Kidney (tissue), 14 donors: ENCODE data around the gene PTPN7. TPM values are rescaled to one million over a fixed set of nuclear protein-coding genes. Genes with fewer than 3 reads are reported as not detected.

Source experiments
- DNase-seq, 5 donors: peaks; one replicate each; pipeline ENCODE4 v3.0.0-alpha.2; 2013 to 2020
- FAIRE-seq: peaks from 2 replicates; lab custom pipeline; 2012; peaks lifted over from hg19 to GRCh38; lab: Jason Lieb, UNC
- H3K27ac ChIP-seq, 2 donors: one replicate each; pipeline ENCODE4 v1.7.0; 2013; ENCODE audit warnings: low read depth in 2 of 2, low read length in 2 of 2, inconsistent platforms in 1 of 2
- H3K27me3 ChIP-seq: one replicate; pipeline ENCODE4 v1.7.1; 2013; ENCODE audit warnings: low read length, inconsistent platforms; ENCODE audit not compliant: control insufficient read depth, insufficient read depth
- H3K36me3 ChIP-seq, 3 donors: one replicate each; pipeline versions ENCODE4 v1.7.0 to v1.7.1; 2013; ENCODE audit warnings: low read length in 3 of 3, control low read depth in 1 of 3, inconsistent platforms in 1 of 3; ENCODE audit not compliant: insufficient read depth in 3 of 3, control insufficient read depth in 2 of 3
- H3K4me1 ChIP-seq, 3 donors: one replicate each; pipeline versions ENCODE4 v1.7.0 to v1.7.1; 2013; ENCODE audit warnings: low read length in 3 of 3, inconsistent platforms in 1 of 3, low read depth in 1 of 3; ENCODE audit not compliant: control insufficient read depth in 2 of 3, insufficient read depth in 2 of 3
- H3K4me3 ChIP-seq, 3 donors: one replicate each; pipeline versions ENCODE4 v1.7.0 to v1.8.1; 2013; ENCODE audit warnings: low read length in 3 of 3, control low read depth in 1 of 3, inconsistent platforms in 1 of 3
- H3K9ac ChIP-seq, 3 donors: one replicate each; pipeline versions ENCODE4 v1.7.0 to v1.7.1; 2013; ENCODE audit warnings: low read length in 3 of 3, control low read depth in 1 of 3, inconsistent platforms in 1 of 3
- H3K9me3 ChIP-seq, 3 donors: one replicate each; pipeline versions ENCODE4 v1.7.0 to v1.7.1; 2013; ENCODE audit warnings: low read length in 3 of 3, control low read depth in 1 of 3, inconsistent platforms in 1 of 3; ENCODE audit not compliant: control insufficient read depth in 2 of 3, insufficient read depth in 1 of 3
- CTCF ChIP-seq: IDR thresholded peaks from 3 replicates; pipeline ENCODE4 v1.5.1; 2012; ENCODE audit warnings: mild to moderate bottlenecking, moderate library complexity, borderline replicate concordance; ENCODE audit not compliant: insufficient read depth; ENCODE audit errors: extremely low read depth
- intact Hi-C: fragments of 100-400 bp; cut with DNase I; formaldehyde crosslinking; loops from one replicate; pipeline ENCODE4 v1.11.1; 2022
- polyA plus RNA-seq: library from polyadenylated mRNA; stranded (reverse); fragments of 350-450 nt; fragmentation: Illumina TruSeq; extraction: RNeasy Lipid Tissue Mini Kit (QIAGEN cat#74804); gene quantifications from one replicate; pipeline ENCODE4 v1.2.3, GENCODE V29; 2014; ENCODE audit warnings: low read depth, low replicate concordance; ENCODE audit not compliant: insufficient read depth
- total RNA-seq: library from RNA; stranded (reverse); fragmentation: NEBNext Ultra II Directional; extraction: Animal tissue kit (Norgen Biotek cat#: 25700); gene quantifications from one replicate; pipeline ENCODE4 v1.2.1, GENCODE V29; 2021
- donor health status: control.
- donor health status: control.
- donor health status: control.
- donor health status: control.
- donor health status: control.
- donor health status: DM: yes; HTN: yes; CAD: no.
- donor health status: Normal renal cell carcinoma (clear cell type).

Gene PTPN7
- total and polyA plus RNA-seq, 2 donors from 2014 or later, result 3.5 to 5.5 TPM

- TF ChIP-seq CTCF, result no peak
- Histone ChIP-seq H3K4me1 (peaks cover 0 to 19% (median 3%) of the 10 kb centered on the region in 3 donors), H3K9ac (no peak overlapping the region), H3K27ac (no peak overlapping the region), H3K4me3 (no peak overlapping the region), H3K27me3 (no peaks in the 10 kb centered on the region), H3K36me3 (no peaks in the 10 kb centered on the region), H3K9me3 (no peaks in the 10 kb centered on the region)
- intact Hi-C loops, result no loop called here
- FAIRE-seq (no peak), DNase-seq (peak in 2 of 5 donors; percentile 52 to 53)
Measured at GRCh38 chr1:202158810-202159533, 1.4 kb downstream of the PTPN7 start.

GRCh38 chr1:202157945-202158344 is 2.5 kb downstream of the PTPN7 start:
- Histone ChIP-seq H3K36me3 (no peaks in the 10 kb centered on the region), H3K9ac (no peak overlapping the region), H3K4me3 (no peak overlapping the region), H3K27ac (no peak overlapping the region), H3K9me3 (no peaks in the 10 kb centered on the region), H3K27me3 (no peaks in the 10 kb centered on the region), H3K4me1 (peaks cover 0 to 11% (median 3%) of the 10 kb centered on the region in 3 donors)
- no peak for DNase-seq
- FAIRE-seq, result no peak
- no peak for TF ChIP-seq CTCF
- intact Hi-C loops, result no loop called here

GRCh38 chr1:202156590-202156989 is 3.8 kb downstream of the PTPN7 start:
- H3K36me3 ChIP-seq, result no peaks in the 10 kb centered on the region
- no peaks in the 10 kb centered on the region for H3K9me3 ChIP-seq
- no peak for DNase-seq
- H3K9ac ChIP-seq, result no peak overlapping the region
- intact Hi-C loops, result no loop called here
- H3K27ac ChIP-seq, result no peak overlapping the region
- H3K27me3 ChIP-seq, result no peaks in the 10 kb centered on the region
- no peak for FAIRE-seq
- H3K4me1 ChIP-seq, result peaks cover 0 to 7% (median 0%) of the 10 kb centered on the region in 3 donors
- no peak for TF ChIP-seq CTCF
- H3K4me3 ChIP-seq, result no peak overlapping the region
